HG03066 (cell line): ENCODE data around the gene RUNX2.

Experiments
- ATAC-seq: cut with Tn5 transposase; IDR thresholded peaks from one replicate; pipeline ENCODE4 v1.9.1; 2021; ENCODE audit warnings: low read depth; ENCODE audit not compliant: unreplicated experiment

Gene RUNX2

DNA sequence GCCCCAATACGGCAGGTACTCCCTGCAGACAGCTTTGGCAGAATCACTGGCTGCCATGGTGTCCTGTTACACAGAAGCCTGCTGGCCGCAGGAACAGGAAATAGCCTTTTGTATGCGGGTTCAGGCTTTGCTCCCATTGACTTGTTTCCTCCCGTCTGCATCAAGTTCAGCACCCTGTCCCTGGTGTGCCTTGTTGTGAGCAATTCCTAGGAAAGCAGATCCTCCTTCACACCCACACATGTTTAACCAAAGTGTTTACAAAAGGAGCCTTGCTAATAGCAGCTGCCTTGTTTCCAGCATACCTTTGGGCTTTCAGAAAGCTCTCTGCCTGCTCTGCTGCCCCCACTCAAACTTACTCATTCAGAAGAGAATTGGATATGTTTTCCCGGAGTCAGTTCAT lies 176.8 kb downstream of the RUNX2 start:
- ATAC-seq, result no peak

DNA sequence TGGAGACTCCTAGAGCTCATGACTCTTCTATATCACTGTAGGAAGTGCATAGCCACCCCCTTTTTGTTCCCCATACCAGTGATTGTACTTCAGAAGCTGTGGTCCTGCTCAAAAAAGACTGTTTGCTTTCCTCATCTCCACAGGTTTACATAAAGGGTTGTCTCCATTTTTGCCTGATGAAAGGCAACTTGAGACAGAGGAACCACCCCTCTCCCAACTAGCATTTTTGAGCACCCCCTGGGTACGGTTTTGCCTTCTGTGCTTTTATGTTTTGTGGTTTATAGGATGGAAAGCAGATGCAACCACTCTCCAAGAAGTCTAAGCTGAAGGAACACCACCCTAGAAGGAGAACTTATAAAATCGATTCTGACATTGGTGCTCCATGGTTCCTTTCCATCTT lies 177.3 kb downstream of the RUNX2 start:
- no peak for ATAC-seq

GRCh38 chr6:45507186-45507585 lies 179.1 kb downstream of the RUNX2 start:
- ATAC-seq, result no peak

DNA sequence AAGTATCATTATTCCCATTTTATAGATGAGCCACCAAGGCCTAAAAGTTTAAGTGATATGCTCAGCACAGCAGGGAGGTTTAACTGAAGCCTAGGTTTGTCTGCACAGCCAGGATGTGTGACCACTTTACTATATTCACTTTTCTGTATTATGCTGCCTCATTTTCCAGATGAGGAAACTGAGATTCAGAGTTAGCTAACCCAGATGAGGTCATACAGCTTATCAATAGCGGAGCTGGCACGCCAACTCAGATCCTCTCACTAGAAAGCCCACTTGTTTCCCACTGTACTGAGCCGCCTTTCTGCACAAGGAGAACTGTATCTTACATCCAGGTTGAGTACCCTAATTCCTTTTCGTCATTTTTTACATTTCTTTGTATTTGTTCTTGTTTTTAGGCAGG lies 181.3 kb downstream of the RUNX2 start:
- no peak for ATAC-seq

- ATAC-seq, result no peak
These were observed 184.6 kb downstream of the RUNX2 start for GRCh38 chr6:45512717-45513116.

GRCh38 chr6:45513213-45513618 lies 185.1 kb downstream of the RUNX2 start:
- no peak for ATAC-seq

GRCh38 chr6:45513843-45514242 lies 185.7 kb downstream of the RUNX2 start:
- no peak for ATAC-seq

GRCh38 chr6:45514454-45515230 lies 186.5 kb downstream of the RUNX2 start:
- no peak for ATAC-seq

DNA sequence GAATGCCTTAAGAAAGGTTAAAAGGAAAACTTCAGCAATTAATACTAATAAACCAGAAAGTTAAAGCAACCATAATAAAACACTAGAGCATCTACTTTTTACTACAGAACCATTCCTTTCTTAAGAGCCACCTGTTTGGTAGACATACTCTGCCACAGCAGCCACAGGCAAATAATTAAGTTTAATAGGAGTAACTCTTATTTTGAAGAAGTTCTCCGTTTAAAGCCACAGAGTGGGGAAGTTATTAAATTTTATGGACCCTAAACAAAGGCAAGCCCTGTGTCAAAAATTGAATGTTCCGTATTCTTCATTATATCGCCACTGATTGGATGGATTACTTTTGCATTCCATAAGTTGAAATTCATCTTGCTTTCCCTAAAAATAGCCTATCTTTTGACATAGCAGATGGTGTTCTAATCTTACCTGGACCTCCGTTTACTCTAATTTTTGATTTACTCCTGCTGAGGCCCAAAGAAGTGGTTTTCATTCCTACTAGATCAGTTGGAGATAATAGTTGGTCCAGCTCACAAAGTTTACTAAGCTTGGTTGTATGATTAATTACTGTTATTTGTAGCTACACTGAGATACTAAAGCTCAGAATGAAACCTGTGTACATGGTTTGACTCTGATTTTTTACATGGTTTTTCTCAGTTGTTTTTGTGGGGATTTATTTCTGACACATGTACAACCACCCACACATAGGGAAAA lies 190.0 kb downstream of the RUNX2 start:
- ATAC-seq, result no peak

DNA sequence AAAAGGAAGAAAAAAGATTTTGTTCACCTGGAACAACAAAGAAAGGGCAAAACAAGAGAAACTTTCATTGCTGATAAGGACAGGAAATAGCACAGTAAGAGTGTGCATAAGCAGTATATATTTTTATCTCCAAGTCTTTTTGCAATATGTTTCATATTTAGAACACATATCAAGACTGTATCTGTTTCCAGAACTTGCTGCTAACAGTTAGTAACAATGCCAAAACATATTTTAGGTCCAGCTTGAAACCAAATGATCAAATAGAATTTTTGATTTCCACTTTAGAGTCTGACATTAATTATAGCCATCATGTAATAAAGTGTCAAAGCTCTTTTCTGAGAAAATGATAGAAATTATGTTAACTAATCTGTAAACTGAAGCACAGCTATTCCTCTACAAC lies 193.1 kb downstream of the RUNX2 start:
- ATAC-seq, result no peak

DNA sequence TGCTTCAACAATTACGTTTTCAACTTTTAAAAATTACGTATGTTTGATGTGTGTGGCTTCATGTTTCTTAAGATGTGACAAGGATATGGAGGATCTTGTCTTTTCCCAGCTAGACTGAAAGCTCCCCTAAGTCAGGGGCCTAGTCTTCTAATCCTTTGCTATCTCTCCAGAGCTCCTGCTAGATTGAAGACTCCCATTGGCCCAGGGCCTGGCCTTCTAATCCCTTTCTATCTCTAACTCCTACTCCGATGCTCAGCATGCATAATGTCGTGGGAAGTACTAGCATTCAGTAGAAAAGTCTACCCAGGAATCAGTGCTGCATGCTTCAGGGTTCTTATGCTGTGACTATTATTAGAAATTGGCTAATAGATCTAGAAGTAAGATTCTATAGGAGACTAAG lies 194.4 kb downstream of the RUNX2 start:
- ATAC-seq, result no peak

- no peak for ATAC-seq
These were observed 199.1 kb downstream of the RUNX2 start for GRCh38 chr6:45527210-45527609.

DNA sequence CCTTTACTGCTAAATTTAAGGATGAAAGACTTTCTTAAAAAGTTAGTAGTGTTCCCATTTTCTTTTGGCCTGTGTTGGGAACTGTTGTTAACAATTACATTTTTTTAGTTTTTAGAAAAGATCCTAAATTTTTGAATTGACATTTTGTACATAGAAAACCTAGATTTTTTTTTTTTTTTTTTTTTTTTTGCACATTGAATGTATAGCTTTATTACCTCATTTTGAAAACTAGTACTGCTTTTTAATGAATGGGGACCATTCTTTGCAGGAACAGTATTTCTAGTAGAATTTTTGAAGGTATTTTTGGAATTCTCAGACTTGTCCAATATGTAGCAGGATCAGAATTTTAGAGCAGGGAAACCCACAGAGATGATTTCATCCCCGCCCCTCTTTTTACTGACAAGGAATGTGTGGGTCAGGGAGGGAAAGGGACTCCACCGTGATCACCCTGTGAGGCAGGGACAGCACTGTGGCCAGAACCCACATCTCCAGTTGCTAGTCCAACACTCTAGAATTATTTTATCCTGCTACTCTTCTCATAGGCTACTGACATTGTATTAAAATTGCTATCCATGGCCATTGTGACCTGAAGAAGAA lies 204.0 kb downstream of the RUNX2 start:
- ATAC-seq, result no peak

DNA sequence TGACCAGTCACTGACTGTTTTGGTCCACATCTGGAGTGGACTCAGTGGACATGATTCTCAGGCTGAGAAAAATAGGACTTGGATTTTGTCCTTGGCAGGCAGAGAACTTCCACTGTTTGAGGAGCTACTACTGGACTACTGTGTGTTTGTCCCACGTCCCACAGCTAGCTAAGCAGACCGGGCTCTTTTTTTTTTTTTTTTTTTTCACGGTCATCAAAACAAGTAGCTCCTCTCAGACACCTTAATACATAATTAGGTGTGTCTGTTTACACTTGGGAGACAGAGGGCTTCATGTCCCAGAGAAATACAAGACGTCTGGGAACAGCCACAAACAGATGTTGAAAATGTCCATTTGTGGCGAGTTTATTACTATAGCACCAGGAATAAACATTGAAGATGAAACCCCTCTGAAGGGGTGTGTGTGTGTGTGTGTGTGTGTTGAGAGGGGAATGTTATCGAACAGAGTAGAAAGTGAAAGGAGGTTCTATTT lies 204.6 kb downstream of the RUNX2 start:
- ATAC-seq, result no peak

GRCh38 chr6:45533386-45533785 lies 205.3 kb downstream of the RUNX2 start:
- ATAC-seq, result no peak

- ATAC-seq, result no peak
These were observed 207.8 kb downstream of the RUNX2 start for GRCh38 chr6:45535933-45536332.

DNA sequence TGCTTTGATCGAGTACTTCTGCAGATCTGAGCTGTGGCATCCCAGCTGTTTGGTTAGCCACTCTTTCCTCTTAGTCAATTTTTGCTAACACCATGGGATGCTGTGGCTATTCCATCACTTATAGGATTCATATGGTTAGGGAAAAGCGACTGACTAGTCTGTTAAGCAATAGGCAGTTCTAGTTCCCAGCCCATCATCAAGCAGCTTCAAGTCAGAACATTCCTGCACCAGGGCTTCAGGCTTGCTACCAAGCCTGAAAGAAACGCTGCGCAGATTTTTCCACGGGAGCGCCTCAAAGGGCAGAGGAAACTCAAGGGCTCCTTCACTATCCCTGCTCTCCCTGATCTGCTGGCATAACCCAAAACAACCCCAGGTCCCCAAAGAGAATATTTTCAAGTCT lies 209.4 kb downstream of the RUNX2 start:
- ATAC-seq, result no peak

DNA sequence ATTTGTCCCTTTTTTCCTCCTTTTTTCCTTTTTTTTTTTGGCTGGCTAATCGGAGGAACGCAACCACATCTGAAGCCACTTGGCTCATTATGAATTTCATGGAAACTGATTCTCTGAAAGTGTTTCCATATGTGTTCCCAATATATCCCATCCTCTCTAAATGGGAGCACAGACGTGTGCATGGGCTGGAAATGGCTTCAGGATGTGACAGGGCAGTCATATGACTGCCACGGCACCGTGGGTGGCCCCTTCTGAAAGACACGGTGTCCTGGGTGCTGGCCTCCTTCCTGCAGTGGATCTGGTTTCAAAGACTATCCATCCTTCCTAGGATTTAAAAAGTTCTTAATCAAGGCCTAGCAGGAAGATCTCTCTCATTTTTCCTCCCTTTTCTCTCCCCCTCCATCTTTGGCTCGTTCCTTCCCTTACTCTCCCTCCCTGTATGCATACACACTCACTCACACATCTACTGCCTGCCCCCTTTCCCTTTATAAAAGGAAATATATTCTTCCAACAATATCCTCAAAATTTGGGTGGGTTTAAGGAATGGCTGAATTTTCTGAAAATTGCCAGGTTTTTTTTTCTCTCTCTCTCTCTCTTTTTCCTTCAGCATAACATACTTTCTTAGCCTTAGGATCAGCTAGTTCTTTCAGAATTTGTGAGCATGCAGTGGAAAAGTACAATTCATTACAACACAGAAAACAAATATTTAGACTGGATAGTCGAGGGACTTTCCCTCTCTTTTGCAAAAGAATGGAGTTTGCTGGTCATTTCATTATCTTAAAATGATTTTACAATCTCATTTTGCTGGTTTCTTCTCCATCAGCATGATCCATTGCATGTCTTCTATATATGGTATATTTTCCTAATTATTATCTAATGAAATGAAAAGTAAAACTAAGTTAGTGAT lies 210.8 kb downstream of the RUNX2 start:
- no peak for ATAC-seq

- ATAC-seq, result no peak
These were observed 212.3 kb downstream of the RUNX2 start for GRCh38 chr6:45540375-45540920.

GRCh38 chr6:45541934-45542333 lies 213.8 kb downstream of the RUNX2 start:
- no peak for ATAC-seq
